GM19468 (cell line): Measurements from ENCODE around the gene COG4.

Source experiments
- ATAC-seq: cut with Tn5 transposase; IDR thresholded peaks from one replicate; pipeline ENCODE4 v1.9.1; 2021; ENCODE audit warnings: mild to moderate bottlenecking, moderate library complexity, moderate number of reproducible peaks; ENCODE audit not compliant: unreplicated experiment; ENCODE audit errors: extremely low read depth

The COG4 gene

DNA sequence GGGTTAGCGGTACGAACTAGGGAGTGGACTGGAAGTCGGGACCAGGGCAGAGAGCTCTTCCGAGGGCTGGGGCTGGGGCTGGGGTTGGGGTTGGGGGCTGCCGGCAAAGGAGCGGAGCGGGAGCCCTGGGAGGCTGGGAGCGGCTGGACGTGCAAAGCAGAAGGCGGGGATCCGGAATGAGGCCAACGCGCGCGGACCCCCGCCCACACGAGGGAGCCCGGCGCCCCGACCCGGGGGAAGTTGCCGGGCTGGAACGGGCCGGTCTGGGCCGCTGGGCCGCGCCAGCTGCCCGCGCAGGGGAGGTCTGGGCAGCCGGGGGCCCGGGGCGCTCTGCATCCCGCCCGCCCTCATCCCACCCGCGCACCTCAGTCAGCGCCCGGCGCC, 84.8 kb downstream of the COG4 start:
- ATAC-seq, result no peak

GRCh38 chr16:70437582-70438557, 85.5 kb downstream of the COG4 start:
- no peak for ATAC-seq

DNA sequence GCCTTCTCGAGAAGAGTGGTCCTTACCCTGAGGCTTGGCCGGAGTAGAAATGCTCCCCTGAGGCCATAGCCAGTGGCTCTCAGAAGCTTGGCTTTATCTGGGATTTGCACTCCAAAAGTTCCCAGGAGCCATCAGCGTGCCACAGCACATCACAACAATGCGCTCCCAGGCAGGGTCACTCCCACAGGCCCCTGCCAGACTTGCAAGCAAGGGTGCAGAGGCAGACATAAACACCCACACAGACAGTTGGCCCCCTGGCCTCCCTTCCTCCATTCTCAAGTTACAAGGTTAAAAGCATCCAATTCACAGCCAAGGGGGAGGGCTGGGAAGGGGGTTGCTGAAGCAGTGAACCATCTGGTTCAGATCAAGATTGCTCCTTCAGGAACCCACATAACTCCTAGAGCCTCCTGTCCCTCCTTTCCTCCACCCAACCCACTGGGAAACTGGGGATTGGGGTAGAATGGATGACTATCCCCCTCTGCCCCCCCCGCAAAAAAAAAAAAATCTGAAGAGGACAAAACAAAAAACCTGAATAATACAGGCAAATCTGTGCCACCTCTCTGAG, 86.3 kb downstream of the COG4 start:
- ATAC-seq, result no peak

- ATAC-seq, result no peak
Observed at GRCh38 chr16:70434484-70435260, 88.7 kb downstream of the COG4 start.

GRCh38 chr16:70433458-70434103, 89.8 kb downstream of the COG4 start:
- ATAC-seq, result no peak

DNA sequence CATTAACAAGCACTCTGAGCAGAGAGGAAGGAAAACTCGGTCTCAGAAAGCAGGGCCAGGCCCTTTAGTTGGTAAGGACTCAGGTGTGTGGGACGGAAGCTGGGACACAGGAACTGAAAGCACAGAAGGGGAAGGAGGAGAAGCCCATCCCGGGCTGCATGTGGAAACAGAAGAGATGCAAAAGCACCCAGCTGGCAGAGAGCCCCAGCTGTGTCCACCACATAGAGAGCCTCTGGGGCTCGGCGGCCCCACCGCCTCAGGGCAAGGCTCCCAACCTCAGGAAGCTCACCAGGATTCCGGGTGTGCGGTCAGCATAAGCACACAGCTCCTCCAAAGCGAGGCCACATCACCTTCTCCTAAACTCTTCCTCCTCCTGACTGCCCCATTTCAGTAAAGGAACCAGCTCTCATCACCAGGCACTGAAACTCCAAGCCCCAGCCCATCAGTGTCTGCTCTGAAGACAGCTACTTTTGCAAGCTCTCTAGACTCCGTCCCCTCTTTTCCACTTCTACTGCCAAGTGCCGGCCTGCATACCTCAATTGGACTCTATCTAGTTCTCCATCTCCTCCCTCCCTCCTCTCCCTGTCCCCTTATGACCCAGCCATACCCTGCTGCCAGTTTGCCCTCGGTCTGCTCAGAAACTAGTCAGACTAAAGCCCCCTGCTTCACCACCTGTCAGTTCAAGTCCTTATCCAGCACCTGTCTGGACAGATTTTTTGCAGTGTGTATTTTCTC, 90.5 kb downstream of the COG4 start:
- no peak for ATAC-seq

- no peak for ATAC-seq
Observed at GRCh38 chr16:70432356-70432722, 91.0 kb downstream of the COG4 start.

- ATAC-seq, result no peak
Observed at GRCh38 chr16:70430667-70431536, 92.5 kb downstream of the COG4 start.
